ENCODE measurements around the gene NECAB2. TPM values are rescaled to one million over a fixed set of nuclear protein-coding genes. Genes with fewer than 3 reads are reported as not detected.

The NECAB2 gene
- total and polyA plus RNA-seq, 2 experiments from 2014 or later, result 1.6 to 5.1 TPM

GRCh38 chr16:83961591-83961990, 6.5 kb upstream of the NECAB2 start:
- TF ChIP-seq EZH2phosphoT487 (IDR thresholded peaks at IDR 0.05; ENCODE audit: unreplicated experiment), result no peak
- no peak for TF ChIP-seq NANOG (IDR thresholded peaks at IDR 0.05; ENCODE audit: borderline replicate concordance)
- no peak for TF ChIP-seq STAT1 (IDR thresholded peaks at IDR 0.05; ENCODE audit: unreplicated experiment)
- TF ChIP-seq CTCF (conservative IDR thresholded peaks at IDR 0.05; ENCODE audit: low read depth in 2 of 2), result no peak
- TF ChIP-seq EZH2 (IDR thresholded peaks at IDR 0.05; ENCODE audit: low read depth, unreplicated experiment), result no peak
- TF ChIP-seq ZNF114 (CRISPR knock-in tag; IDR thresholded peaks at IDR 0.05), result no peak
- no peak for TF ChIP-seq JUNB (IDR thresholded peaks at IDR 0.05; ENCODE audit: unreplicated experiment)
- no peak for TF ChIP-seq POLR2AphosphoS5 (IDR thresholded peaks at IDR 0.05; ENCODE audit: low read depth)
- no peak for TF ChIP-seq REST (IDR thresholded peaks at IDR 0.05; ENCODE audit: unreplicated experiment)
- no peak for TF ChIP-seq ETS1 (IDR thresholded peaks at IDR 0.05)
- no peak for TF ChIP-seq CREB1 (CRISPR knock-in tag; IDR thresholded peaks at IDR 0.05; ENCODE audit: low read depth)
- no peak for TF ChIP-seq ZNF462 (CRISPR knock-in tag; IDR thresholded peaks at IDR 0.05)
- no peak for TF ChIP-seq ZNF331 (CRISPR knock-in tag; IDR thresholded peaks at IDR 0.05; ENCODE audit: low read depth)
- H2AFZ ChIP-seq, result no peak overlapping the region
- Mint-ChIP-seq H3K4me3 (no peak overlapping the region), H3K36me3 (ENCODE audit: low read depth) (no peaks in the 10 kb centered on the region), H3K27ac (no peak overlapping the region), H3K27me3 (ENCODE audit: insufficient read depth, low read depth, poor library complexity) (peaks cover 4% of the 10 kb centered on the region), H3K9me3 (peaks cover 2% of the 10 kb centered on the region; the same call in 2 of the 3 replicates), H3K4me1 (peaks cover 1% of the 10 kb centered on the region; the same call in 2 of the 3 replicates)
- H3K79me2 ChIP-seq (replicated peaks; ENCODE audit: insufficient read depth), result no peaks in the 10 kb centered on the region
- H3K4me3 ChIP-seq, result no peak overlapping the region
- H3F3A ChIP-seq (replicated peaks; ENCODE audit: low read depth), result no peaks in the 10 kb centered on the region
- no peak overlapping the region for H3K27ac ChIP-seq (ENCODE audit: low read depth)
- H4K20me1 ChIP-seq (replicated peaks; ENCODE audit: insufficient read depth), result no peaks in the 10 kb centered on the region
- no peaks in the 10 kb centered on the region for H3K4me1 ChIP-seq (ENCODE audit: insufficient read depth)
- ATAC-seq (no peak), DNase-seq (ENCODE audit: low spot score) (no peak)
- H3K4me2 ChIP-seq, result no peak overlapping the region
- no peaks in the 10 kb centered on the region for H3K27me3 ChIP-seq (ENCODE audit: insufficient read depth)
- H3K9me2 ChIP-seq (ENCODE audit: insufficient read depth), result no peaks in the 10 kb centered on the region
- no peaks in the 10 kb centered on the region for H3K36me3 ChIP-seq (ENCODE audit: insufficient read depth)

All from GM23338 (cell line).